Progenitor cell of endocrine pancreas (in vitro differentiated cells): ENCODE measurements around the gene ATP5F1D. TPM values are rescaled to one million over a fixed set of nuclear protein-coding genes. Genes with fewer than 3 reads are reported as not detected.

ENCODE experiments used
- DNase-seq: peaks from one replicate; pipeline ENCODE4 v3.0.0; 2021; ENCODE audit warnings: low spot score; ENCODE audit not compliant: unreplicated experiment
- H3K27ac Mint-ChIP-seq: 2 replicates; pipeline ENCODE4 v1.8.0; 2021; ENCODE audit warnings: mild to moderate bottlenecking, moderate library complexity, mixed read lengths
- H3K27me3 Mint-ChIP-seq: 2 replicates; pipeline ENCODE4 v1.8.0; 2021; ENCODE audit warnings: mixed read lengths
- H3K36me3 Mint-ChIP-seq: 2 replicates; pipeline ENCODE4 v1.8.0; 2022; ENCODE audit warnings: mixed read lengths; ENCODE audit not compliant: insufficient read depth
- H3K4me1 Mint-ChIP-seq: 2 replicates; pipeline ENCODE4 v1.8.0; 2021; ENCODE audit warnings: low read depth, mixed read lengths
- H3K4me3 Mint-ChIP-seq: 2 replicates; pipeline ENCODE4 v1.8.0; 2021; ENCODE audit warnings: low read depth, mild to moderate bottlenecking, moderate library complexity, mixed read lengths
- H3K9me3 Mint-ChIP-seq: 2 replicates; pipeline ENCODE4 v1.8.0; 2021; ENCODE audit warnings: low read depth, mixed read lengths
- total RNA-seq: library from RNA; stranded (reverse); gene quantifications from 2 replicates; pipeline ENCODE4 v1.2.1, GENCODE V29; 2021
- TF ChIP-seq, protein P1 (sequence below): fragments of 200-600 bp; sonication (generic); IDR thresholded peaks from one replicate; pipeline ENCODE4 v1.5.0; 2021; ENCODE audit warnings: antibody characterized with exemption, mild to moderate bottlenecking; ENCODE audit not compliant: unreplicated experiment

ATP5F1D gene
- total RNA-seq, 1 donor from 2014 or later: 107 TPM

GRCh38 chr19:1269065-1269477 lies 27.5 kb downstream of the ATP5F1D start, which contains the start of gene CIRBP:
TSS of gene CIRBP (plus strand) at chr19:1269332. CDS start at chr19:1270934, 1,602 bp downstream.
- peaks cover 24% of the 10 kb centered on the region for H3K36me3 Mint-ChIP-seq
- peak within 1 kb of the TSS; percentile 95 for H3K27ac Mint-ChIP-seq
- H3K9me3 Mint-ChIP-seq: no peaks in the 10 kb centered on the region
- TF ChIP-seq, protein P1, sequence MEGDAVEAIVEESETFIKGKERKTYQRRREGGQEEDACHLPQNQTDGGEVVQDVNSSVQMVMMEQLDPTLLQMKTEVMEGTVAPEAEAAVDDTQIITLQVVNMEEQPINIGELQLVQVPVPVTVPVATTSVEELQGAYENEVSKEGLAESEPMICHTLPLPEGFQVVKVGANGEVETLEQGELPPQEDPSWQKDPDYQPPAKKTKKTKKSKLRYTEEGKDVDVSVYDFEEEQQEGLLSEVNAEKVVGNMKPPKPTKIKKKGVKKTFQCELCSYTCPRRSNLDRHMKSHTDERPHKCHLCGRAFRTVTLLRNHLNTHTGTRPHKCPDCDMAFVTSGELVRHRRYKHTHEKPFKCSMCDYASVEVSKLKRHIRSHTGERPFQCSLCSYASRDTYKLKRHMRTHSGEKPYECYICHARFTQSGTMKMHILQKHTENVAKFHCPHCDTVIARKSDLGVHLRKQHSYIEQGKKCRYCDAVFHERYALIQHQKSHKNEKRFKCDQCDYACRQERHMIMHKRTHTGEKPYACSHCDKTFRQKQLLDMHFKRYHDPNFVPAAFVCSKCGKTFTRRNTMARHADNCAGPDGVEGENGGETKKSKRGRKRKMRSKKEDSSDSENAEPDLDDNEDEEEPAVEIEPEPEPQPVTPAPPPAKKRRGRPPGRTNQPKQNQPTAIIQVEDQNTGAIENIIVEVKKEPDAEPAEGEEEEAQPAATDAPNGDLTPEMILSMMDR: no peak
- peak; percentile 99 for DNase-seq
- peak within 1 kb of the TSS; percentile 82 for H3K4me3 Mint-ChIP-seq
- peaks cover 9% of the 10 kb centered on the region for H3K27me3 Mint-ChIP-seq
- peaks cover 48% of the 10 kb centered on the region for H3K4me1 Mint-ChIP-seq

DNA sequence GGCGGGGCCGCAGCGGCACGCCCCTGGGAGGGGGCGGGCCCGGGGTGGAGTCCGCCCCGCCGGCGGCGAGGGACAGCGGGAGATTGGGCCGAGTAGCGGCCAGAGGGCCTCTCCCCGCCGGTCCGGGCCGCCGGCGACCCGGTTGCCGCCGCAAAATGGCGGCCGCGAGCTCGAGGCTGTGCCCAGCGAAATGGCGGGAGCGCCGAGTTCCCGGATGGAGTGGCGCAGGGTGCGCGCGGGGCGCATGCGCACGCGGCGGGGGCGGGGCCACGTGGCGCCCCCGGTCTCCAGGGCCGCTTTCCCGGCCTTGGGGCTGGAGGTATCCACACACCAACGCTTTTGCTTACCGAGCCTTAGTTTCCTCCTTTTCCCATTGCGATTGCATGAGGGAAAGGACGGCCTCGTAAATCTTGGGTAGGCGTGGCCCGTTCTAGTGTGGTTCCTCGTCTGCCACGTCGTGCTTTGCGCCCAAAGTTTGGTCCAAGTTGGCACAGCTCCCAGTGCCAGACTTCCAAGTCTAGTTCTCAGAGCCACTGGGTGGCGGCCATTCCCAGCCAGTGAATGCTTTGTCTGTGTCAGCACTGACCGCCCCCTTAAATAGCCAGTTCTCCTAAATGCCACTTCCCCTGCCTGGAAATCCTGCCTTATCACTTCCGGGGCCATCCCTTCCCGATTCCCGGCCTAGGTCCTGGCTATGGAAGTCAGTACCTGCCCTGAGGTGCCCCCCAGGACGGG lies 28.1 kb downstream of the ATP5F1D start:
- peaks cover 24% of the 10 kb centered on the region for H3K36me3 Mint-ChIP-seq
- H3K4me1 Mint-ChIP-seq: peaks cover 48% of the 10 kb centered on the region
- H3K27ac Mint-ChIP-seq: peak overlapping the region; percentile 95
- H3K9me3 Mint-ChIP-seq: no peaks in the 10 kb centered on the region
- DNase-seq: peak; percentile 77
- H3K27me3 Mint-ChIP-seq: peaks cover 9% of the 10 kb centered on the region
- peak overlapping the region; percentile 82 for H3K4me3 Mint-ChIP-seq
- TF ChIP-seq, protein P1: no peak

- Mint-ChIP-seq H3K27ac (peak overlapping the region; percentile 95), H3K27me3 (peaks cover 9% of the 10 kb centered on the region), H3K36me3 (peaks cover 24% of the 10 kb centered on the region), H3K9me3 (no peaks in the 10 kb centered on the region), H3K4me1 (peaks cover 44% of the 10 kb centered on the region), H3K4me3 (peak overlapping the region; percentile 82)
- TF ChIP-seq, protein P1: no peak
- no peak for DNase-seq
Measured at GRCh38 chr19:1270213-1270853, 28.8 kb downstream of the ATP5F1D start.

DNA sequence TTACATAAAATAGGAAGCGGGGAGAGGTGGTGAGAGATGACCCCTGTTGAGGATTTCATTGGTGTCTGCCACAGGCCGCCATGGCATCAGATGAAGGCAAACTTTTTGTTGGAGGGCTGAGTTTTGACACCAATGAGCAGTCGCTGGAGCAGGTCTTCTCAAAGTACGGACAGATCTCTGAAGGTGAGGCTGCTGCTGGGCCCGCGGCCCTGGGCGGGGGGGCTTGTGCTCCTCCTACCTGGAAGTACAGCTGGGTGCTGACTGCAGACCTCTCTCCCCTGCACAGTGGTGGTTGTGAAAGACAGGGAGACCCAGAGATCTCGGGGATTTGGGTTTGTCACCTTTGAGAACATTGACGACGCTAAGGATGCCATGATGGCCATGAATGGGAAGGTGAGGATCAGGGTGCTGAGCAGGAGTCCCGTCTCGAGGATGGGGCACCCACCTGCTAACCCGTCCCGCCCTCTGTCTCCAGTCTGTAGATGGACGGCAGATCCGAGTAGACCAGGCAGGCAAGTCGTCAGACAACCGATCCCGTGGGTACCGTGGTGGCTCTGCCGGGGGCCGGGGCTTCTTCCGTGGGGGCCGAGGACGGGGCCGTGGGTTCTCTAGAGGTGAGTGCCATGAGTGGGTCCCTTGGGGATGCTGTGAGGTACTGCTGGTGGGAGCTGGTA lies 29.4 kb downstream of the ATP5F1D start:
- Mint-ChIP-seq H3K36me3 (peaks cover 24% of the 10 kb centered on the region), H3K27me3 (peaks cover 9% of the 10 kb centered on the region), H3K27ac (peak overlapping the region; percentile 95), H3K4me3 (peak overlapping the region; percentile 82), H3K4me1 (peaks cover 40% of the 10 kb centered on the region), H3K9me3 (no peaks in the 10 kb centered on the region)
- no peak for DNase-seq
- TF ChIP-seq, protein P1: no peak
